K562 (cell line): ENCODE results near the gene DAAM1. TPM values are rescaled to one million over a fixed set of nuclear protein-coding genes. Genes with fewer than 3 reads are reported as not detected.

Experiments used
- CTCF ChIP-seq, 3 experiments: IDR thresholded peaks in 2 of 3; conservative IDR thresholded peaks in 1 of 3; 2 replicates each; pipeline ENCODE4 v1.5.1; 2011 to 2012; ENCODE audit warnings: low read length in 3 of 3, mild to moderate bottlenecking in 3 of 3, control low read depth in 2 of 3, improper control_type of control experiment in 1 of 3, inconsistent platforms in 1 of 3, low read depth in 1 of 3, mixed read lengths in 1 of 3, moderate library complexity in 1 of 3; ENCODE audit not compliant: insufficient read depth in 2 of 3
- HDAC3 ChIP-seq: fragments of 450-650 bp; IDR thresholded peaks from 2 replicates; pipeline ENCODE4 v1.6.1; 2018; ENCODE audit warnings: borderline replicate concordance, mild to moderate bottlenecking, moderate library complexity; ENCODE audit not compliant: partially characterized antibody
- LARP7 ChIP-seq: fragments of 450-650 bp; IDR thresholded peaks from 2 replicates; pipeline ENCODE4 v1.6.1; 2016
- NFXL1 ChIP-seq: fragments of 450-650 bp; formaldehyde crosslinking; IDR thresholded peaks from 2 replicates; pipeline ENCODE4 v1.4.0; 2021; ENCODE audit warnings: mild to moderate bottlenecking
- PRPF4 ChIP-seq: fragments of 200-400 bp; formaldehyde crosslinking; IDR thresholded peaks from one replicate; pipeline ENCODE4 v1.6.1; 2017; ENCODE audit warnings: low read length, low read depth, mild to moderate bottlenecking; ENCODE audit not compliant: insufficient read depth, poor library complexity, severe bottlenecking
- RBM22 ChIP-seq: fragments of 200-400 bp; formaldehyde crosslinking; IDR thresholded peaks from 2 replicates; pipeline ENCODE4 v1.6.1; 2018; ENCODE audit warnings: low read length, low read depth; ENCODE audit not compliant: poor library complexity, severe bottlenecking
- SMAD1 ChIP-seq: fragments of 150-350 bp; IDR thresholded peaks from 2 replicates; pipeline ENCODE4 v1.6.1; 2014; ENCODE audit warnings: low read length, low read depth; ENCODE audit not compliant: partially characterized antibody
- TCFL5 ChIP-seq: fragments of 250-450 bp; sonication (Bioruptor Pico); conservative IDR thresholded peaks from 2 replicates; pipeline ENCODE4 v1.6.1; 2021; ENCODE audit warnings: mild to moderate bottlenecking, moderate library complexity, matching md5 sums
- ZMIZ1 ChIP-seq, 2 experiments: fragments of 150-350 bp in 1 of 2; IDR thresholded peaks; 2 replicates each; pipeline ENCODE4 v1.6.1; 2012 to 2016; ENCODE audit warnings: low read depth in 2 of 2, low read length in 2 of 2, mild to moderate bottlenecking in 1 of 2, moderate library complexity in 1 of 2
- polyA plus RNA-seq, 8 experiments: library from polyadenylated mRNA; depleted of rRNA in 4 of 8; stranded (reverse) in 5 of 8; unstranded in 3 of 8; fragments of >200 nt; fragmentation: Nextera tagmentation in 2 of 8; fragmentation: Illumina TruSeq in 1 of 8; extraction: Ambion mirVana in 2 of 8; extraction: Trizol in 1 of 8; gene quantifications; 2 replicates each; pipeline versions ENCODE4 v1.2.1 to v1.2.3, GENCODE V29; 2011 to 2014; ENCODE audit warnings: inconsistent platforms in 1 of 8, missing spikeins in 1 of 8
- total RNA-seq, 7 experiments: library from RNA; depleted of rRNA in 6 of 7; stranded (reverse); fragments of >200 nt in 6 of 7; fragmentation: Illumina TruSeq in 2 of 7; extraction: Trizol in 2 of 7; gene quantifications; 2 replicates each; pipeline versions ENCODE4 v1.2.1 to v1.2.3, GENCODE V29; 2011 to 2021; ENCODE audit warnings: low replicate concordance in 1 of 7
- TF ChIP-seq, protein P1 (sequence below): fragments of 450-650 bp; formaldehyde crosslinking; IDR thresholded peaks from 2 replicates; pipeline ENCODE4 v1.4.0; 2020; ENCODE audit warnings: mild to moderate bottlenecking, mixed read lengths
- TF ChIP-seq, protein P2 (sequence below), 2 experiments: fragments of 450-650 bp; IDR thresholded peaks; 2 replicates each; pipeline ENCODE4 v1.6.1; 2016
- TF ChIP-seq, protein P3 (sequence below): sonication (generic); formaldehyde crosslinking; IDR thresholded peaks from 2 replicates; pipeline ENCODE4 v1.9.0; 2022; ENCODE audit warnings: mild to moderate bottlenecking, missing genetic modification reagents

DAAM1 gene
- total and polyA plus RNA-seq, 9 of the 15 experiments (the other 6 are each of a cell fraction or from before 2014, with no cell fraction given) = 3.6 to 11.6 (median 6.7) TPM

DNA sequence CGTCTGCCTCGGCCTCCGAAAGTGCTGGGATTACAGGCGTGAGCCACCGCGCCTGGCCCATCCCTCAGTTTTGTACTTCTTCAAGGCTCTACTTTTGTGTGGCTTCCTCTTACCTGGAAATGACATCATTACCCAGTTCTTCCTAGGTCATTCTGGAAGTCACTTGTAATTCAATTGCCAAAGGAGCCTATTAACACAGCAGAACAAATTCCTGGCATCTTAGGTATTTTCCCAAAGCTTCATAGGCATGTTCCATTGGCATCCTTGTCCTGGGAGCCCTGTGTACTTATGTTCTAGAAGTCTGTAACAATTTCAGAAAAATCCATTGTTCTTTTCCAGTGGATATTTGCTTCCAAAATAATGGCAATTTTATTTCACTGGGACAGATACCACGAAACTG lies 60.6 kb downstream of the DAAM1 start (continued):
- no peak for TF ChIP-seq TCFL5
- TF ChIP-seq, protein P1, sequence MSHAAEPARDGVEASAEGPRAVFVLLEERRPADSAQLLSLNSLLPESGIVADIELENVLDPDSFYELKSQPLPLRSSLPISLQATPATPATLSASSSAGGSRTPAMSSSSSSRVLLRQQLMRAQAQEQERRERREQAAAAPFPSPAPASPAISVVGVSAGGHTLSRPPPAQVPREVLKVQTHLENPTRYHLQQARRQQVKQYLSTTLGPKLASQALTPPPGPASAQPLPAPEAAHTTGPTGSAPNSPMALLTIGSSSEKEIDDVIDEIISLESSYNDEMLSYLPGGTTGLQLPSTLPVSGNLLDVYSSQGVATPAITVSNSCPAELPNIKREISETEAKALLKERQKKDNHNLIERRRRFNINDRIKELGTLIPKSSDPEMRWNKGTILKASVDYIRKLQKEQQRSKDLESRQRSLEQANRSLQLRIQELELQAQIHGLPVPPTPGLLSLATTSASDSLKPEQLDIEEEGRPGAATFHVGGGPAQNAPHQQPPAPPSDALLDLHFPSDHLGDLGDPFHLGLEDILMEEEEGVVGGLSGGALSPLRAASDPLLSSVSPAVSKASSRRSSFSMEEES (CRISPR knock-in tag) = no peak
- TF ChIP-seq HDAC3 = no peak
- TF ChIP-seq SMAD1 = no peak
- no peak for TF ChIP-seq CTCF (IDR thresholded peaks at IDR 0.05 in 2 of 3, conservative IDR thresholded peaks at IDR 0.05 in 1 of 3; ENCODE audit: insufficient read depth in 2 of 3, low read depth in 1 of 3, low read length in 3 of 3)
- no peak for TF ChIP-seq RBM22
- TF ChIP-seq PRPF4 = no peak
- no peak for TF ChIP-seq ZMIZ1 (IDR thresholded peaks at IDR 0.05; ENCODE audit: low read depth in 2 of 2, low read length in 2 of 2)
- TF ChIP-seq, protein P2, sequence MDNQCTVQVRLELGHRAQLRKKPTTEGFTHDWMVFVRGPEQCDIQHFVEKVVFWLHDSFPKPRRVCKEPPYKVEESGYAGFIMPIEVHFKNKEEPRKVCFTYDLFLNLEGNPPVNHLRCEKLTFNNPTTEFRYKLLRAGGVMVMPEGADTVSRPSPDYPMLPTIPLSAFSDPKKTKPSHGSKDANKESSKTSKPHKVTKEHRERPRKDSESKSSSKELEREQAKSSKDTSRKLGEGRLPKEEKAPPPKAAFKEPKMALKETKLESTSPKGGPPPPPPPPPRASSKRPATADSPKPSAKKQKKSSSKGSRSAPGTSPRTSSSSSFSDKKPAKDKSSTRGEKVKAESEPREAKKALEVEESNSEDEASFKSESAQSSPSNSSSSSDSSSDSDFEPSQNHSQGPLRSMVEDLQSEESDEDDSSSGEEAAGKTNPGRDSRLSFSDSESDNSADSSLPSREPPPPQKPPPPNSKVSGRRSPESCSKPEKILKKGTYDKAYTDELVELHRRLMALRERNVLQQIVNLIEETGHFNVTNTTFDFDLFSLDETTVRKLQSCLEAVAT (IDR thresholded peaks at IDR 0.05) = no peak
- TF ChIP-seq, protein P3, sequence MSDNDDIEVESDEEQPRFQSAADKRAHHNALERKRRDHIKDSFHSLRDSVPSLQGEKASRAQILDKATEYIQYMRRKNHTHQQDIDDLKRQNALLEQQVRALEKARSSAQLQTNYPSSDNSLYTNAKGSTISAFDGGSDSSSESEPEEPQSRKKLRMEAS (CRISPR knock-in tag) = no peak
- TF ChIP-seq NFXL1 = no peak
- TF ChIP-seq LARP7 = no peak
